GM19452 (cell line): ENCODE data around the gene UACA.
A peak's percentile ranks its signal among the peaks of the same experiment; 100 is the strongest.
"Not testable (repeated sequence)": the region's sequence is repeated elsewhere in the genome, so short reads cannot be mapped to it uniquely, and the experiment has no call there.

Experiments
- ATAC-seq: cut with Tn5 transposase; IDR thresholded peaks from one replicate; pipeline ENCODE4 v1.9.1; 2021; ENCODE audit not compliant: unreplicated experiment

Gene UACA

GRCh38 chr15:70763120-70763949 is at the start of gene UACA:
Gene UACA (minus strand): TSS chr15:70763558. CDS start chr15:70763407, 151 bp downstream.
- peak; percentile 90 for ATAC-seq

- ATAC-seq = no peak
Observed at GRCh38 chr15:70812827-70813364, 49.5 kb upstream of the UACA start.

GRCh38 chr15:70810916-70811578 is 47.7 kb upstream of the UACA start:
- no peak for ATAC-seq

- ATAC-seq = no peak
Observed at GRCh38 chr15:70806992-70807712, 43.8 kb upstream of the UACA start.

GRCh38 chr15:70804388-70804787 is 41.0 kb upstream of the UACA start:
- not testable (repeated sequence) for ATAC-seq

- ATAC-seq = no peak
Observed at GRCh38 chr15:70802629-70803028, 39.3 kb upstream of the UACA start.

GRCh38 chr15:70801109-70801508 is 37.8 kb upstream of the UACA start:
- no peak for ATAC-seq

GRCh38 chr15:70799667-70800450 is 36.5 kb upstream of the UACA start:
- ATAC-seq = no peak

GRCh38 chr15:70797464-70797863 is 34.1 kb upstream of the UACA start:
- no peak for ATAC-seq

GRCh38 chr15:70796516-70797310 is 33.4 kb upstream of the UACA start:
- ATAC-seq = no peak

- ATAC-seq = no peak
Observed at GRCh38 chr15:70795311-70795665, 31.9 kb upstream of the UACA start.

GRCh38 chr15:70794596-70795310 is 31.4 kb upstream of the UACA start:
- no peak for ATAC-seq

GRCh38 chr15:70793694-70794093 is 30.3 kb upstream of the UACA start:
- ATAC-seq = no peak

GRCh38 chr15:70792171-70792573 is 28.8 kb upstream of the UACA start:
- ATAC-seq = no peak

- no peak for ATAC-seq
Observed at GRCh38 chr15:70791259-70791658, 27.9 kb upstream of the UACA start.

GRCh38 chr15:70789213-70789612 is 25.9 kb upstream of the UACA start:
- ATAC-seq = no peak

GRCh38 chr15:70788114-70789049 is 25.0 kb upstream of the UACA start:
- no peak for ATAC-seq

GRCh38 chr15:70786996-70787395 is 23.6 kb upstream of the UACA start:
- no peak for ATAC-seq
